GM23338 (cell line): ENCODE results near the gene TBC1D14.

Experiments used
- CREB1 ChIP-seq: fragments of 250-450 bp; sonication (Bioruptor Pico); IDR thresholded peaks from 2 replicates; pipeline ENCODE4 v1.5.0; 2020; ENCODE audit warnings: low read depth, mild to moderate bottlenecking, moderate library complexity
- CTCF ChIP-seq, 2 experiments: fragments of 200-600 bp in 1 of 2; sonication (generic) in 1 of 2; conservative IDR thresholded peaks; 2 replicates each; pipeline versions ENCODE4 v1.5.1 to v1.6.1; 2016 to 2017; ENCODE audit warnings: antibody characterized with exemption in 2 of 2, low read depth in 2 of 2, mild to moderate bottlenecking in 2 of 2, moderate library complexity in 1 of 2
- EZH2 ChIP-seq: fragments of 200-600 bp; sonication (generic); IDR thresholded peaks from one replicate; pipeline ENCODE4 v1.8.0; 2017; ENCODE audit warnings: antibody characterized with exemption, mild to moderate bottlenecking, low read depth; ENCODE audit not compliant: unreplicated experiment
- EZH2phosphoT487 ChIP-seq: fragments of 200-600 bp; sonication (generic); IDR thresholded peaks from one replicate; pipeline ENCODE4 v1.8.1; 2018; ENCODE audit warnings: antibody characterized with exemption; ENCODE audit not compliant: unreplicated experiment
- NANOG ChIP-seq: IDR thresholded peaks from 2 replicates; pipeline ENCODE4 v1.6.1; 2016; ENCODE audit warnings: antibody characterized with exemption, borderline replicate concordance
- POLR2AphosphoS5 ChIP-seq: IDR thresholded peaks from 2 replicates; pipeline ENCODE4 v1.6.1; 2016; ENCODE audit warnings: antibody characterized with exemption, low read depth
- STAT1 ChIP-seq: IDR thresholded peaks from one replicate; pipeline ENCODE4 v1.6.1; 2016; ENCODE audit warnings: antibody characterized with exemption; ENCODE audit not compliant: unreplicated experiment
- ZNF462 ChIP-seq: fragments of 250-450 bp; sonication (Bioruptor Pico); IDR thresholded peaks from 2 replicates; pipeline ENCODE4 v1.5.0; 2020; ENCODE audit warnings: mild to moderate bottlenecking, moderate library complexity
- TF ChIP-seq, protein P1 (sequence below): IDR thresholded peaks from one replicate; pipeline ENCODE4 v1.6.1; 2018; ENCODE audit warnings: antibody characterized with exemption; ENCODE audit not compliant: unreplicated experiment

DNA sequence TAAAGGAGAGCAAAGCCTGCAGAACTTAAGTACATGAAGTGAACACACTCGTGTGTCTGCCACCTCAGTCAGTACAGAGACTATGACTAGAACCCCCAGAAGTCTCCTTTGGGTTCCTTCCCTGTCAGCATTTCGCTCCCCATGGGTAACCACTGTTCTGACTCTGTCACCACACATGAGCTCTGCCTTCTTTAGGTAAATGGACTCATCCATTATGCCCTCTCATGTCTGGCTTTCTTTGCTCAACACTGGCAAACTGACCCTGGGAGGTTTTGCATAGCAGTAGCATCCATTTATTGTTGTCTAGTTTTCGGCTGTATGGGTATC, 38.5 kb downstream of the TBC1D14 start:
- no peak for TF ChIP-seq CTCF (conservative IDR thresholded peaks at IDR 0.05; ENCODE audit: low read depth in 2 of 2)
- TF ChIP-seq POLR2AphosphoS5: no peak
- no peak for TF ChIP-seq NANOG
- no peak for TF ChIP-seq ZNF462
- no peak for TF ChIP-seq EZH2
- TF ChIP-seq CREB1: no peak
- no peak for TF ChIP-seq STAT1
- no peak for TF ChIP-seq EZH2phosphoT487
- TF ChIP-seq, protein P1, sequence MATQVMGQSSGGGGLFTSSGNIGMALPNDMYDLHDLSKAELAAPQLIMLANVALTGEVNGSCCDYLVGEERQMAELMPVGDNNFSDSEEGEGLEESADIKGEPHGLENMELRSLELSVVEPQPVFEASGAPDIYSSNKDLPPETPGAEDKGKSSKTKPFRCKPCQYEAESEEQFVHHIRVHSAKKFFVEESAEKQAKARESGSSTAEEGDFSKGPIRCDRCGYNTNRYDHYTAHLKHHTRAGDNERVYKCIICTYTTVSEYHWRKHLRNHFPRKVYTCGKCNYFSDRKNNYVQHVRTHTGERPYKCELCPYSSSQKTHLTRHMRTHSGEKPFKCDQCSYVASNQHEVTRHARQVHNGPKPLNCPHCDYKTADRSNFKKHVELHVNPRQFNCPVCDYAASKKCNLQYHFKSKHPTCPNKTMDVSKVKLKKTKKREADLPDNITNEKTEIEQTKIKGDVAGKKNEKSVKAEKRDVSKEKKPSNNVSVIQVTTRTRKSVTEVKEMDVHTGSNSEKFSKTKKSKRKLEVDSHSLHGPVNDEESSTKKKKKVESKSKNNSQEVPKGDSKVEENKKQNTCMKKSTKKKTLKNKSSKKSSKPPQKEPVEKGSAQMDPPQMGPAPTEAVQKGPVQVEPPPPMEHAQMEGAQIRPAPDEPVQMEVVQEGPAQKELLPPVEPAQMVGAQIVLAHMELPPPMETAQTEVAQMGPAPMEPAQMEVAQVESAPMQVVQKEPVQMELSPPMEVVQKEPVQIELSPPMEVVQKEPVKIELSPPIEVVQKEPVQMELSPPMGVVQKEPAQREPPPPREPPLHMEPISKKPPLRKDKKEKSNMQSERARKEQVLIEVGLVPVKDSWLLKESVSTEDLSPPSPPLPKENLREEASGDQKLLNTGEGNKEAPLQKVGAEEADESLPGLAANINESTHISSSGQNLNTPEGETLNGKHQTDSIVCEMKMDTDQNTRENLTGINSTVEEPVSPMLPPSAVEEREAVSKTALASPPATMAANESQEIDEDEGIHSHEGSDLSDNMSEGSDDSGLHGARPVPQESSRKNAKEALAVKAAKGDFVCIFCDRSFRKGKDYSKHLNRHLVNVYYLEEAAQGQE: no peak
